Muscle of leg (tissue), 11 donors: ENCODE measurements around the gene NUDT21. TPM values are rescaled to one million over a fixed set of nuclear protein-coding genes. Genes with fewer than 3 reads are reported as not detected.
"Not testable (repeated sequence)": the region's sequence is repeated elsewhere in the genome, so short reads cannot be mapped to it uniquely, and the experiment has no call there.

Source experiments
- DNase-seq: peaks from one replicate; pipeline ENCODE4 v3.0.0; 2013
- H3K27ac ChIP-seq: one replicate; pipeline ENCODE4 v1.5.1; 2013; ENCODE audit warnings: mild to moderate bottlenecking, low read length, control low read depth
- H3K27me3 ChIP-seq: one replicate; pipeline ENCODE4 v1.6.1; 2013; ENCODE audit warnings: low read length; ENCODE audit not compliant: control insufficient read depth, insufficient read depth
- H3K36me3 ChIP-seq: one replicate; pipeline ENCODE4 v1.6.1; 2013; ENCODE audit warnings: low read length; ENCODE audit not compliant: control insufficient read depth, insufficient read depth
- H3K4me1 ChIP-seq: one replicate; pipeline ENCODE4 v1.6.1; 2013; ENCODE audit warnings: low read length; ENCODE audit not compliant: control insufficient read depth, insufficient read depth
- H3K4me3 ChIP-seq: one replicate; pipeline ENCODE4 v1.5.1; 2013; ENCODE audit warnings: low read length, control low read depth
- H3K9me3 ChIP-seq: replicated peaks from 2 replicates; pipeline ENCODE4 v1.6.1; 2013; ENCODE audit warnings: low read depth, low read length; ENCODE audit not compliant: control insufficient read depth
- WGBS: methylation state at CpG from one replicate; pipeline ENCODE4 v1.1.5; 2013; ENCODE audit warnings: missing lambda C conversion rate; ENCODE audit not compliant: insufficient coverage; 5-methylcytosine and 5-hydroxymethylcytosine counted together
- polyA plus RNA-seq, 8 donors: library from polyadenylated mRNA; unstranded; fragments of 120-200 nt; gene quantifications; one replicate each; pipeline versions ENCODE4 v1.2.1 to v1.2.3, GENCODE V29; 2013; ENCODE audit warnings: inconsistent platforms in 1 of 8, low replicate concordance in 1 of 8; ENCODE audit not compliant: insufficient read length in 8 of 8, insufficient read depth in 1 of 8
- total RNA-seq: library from RNA; stranded (reverse); fragments of 120-200 nt; gene quantifications from one replicate; pipeline ENCODE4 v1.2.4, GENCODE V29; 2013

NUDT21 gene
- total and polyA plus RNA-seq, 9 donors, result 47.3 to 77.1 (median 63.6) TPM

DNA sequence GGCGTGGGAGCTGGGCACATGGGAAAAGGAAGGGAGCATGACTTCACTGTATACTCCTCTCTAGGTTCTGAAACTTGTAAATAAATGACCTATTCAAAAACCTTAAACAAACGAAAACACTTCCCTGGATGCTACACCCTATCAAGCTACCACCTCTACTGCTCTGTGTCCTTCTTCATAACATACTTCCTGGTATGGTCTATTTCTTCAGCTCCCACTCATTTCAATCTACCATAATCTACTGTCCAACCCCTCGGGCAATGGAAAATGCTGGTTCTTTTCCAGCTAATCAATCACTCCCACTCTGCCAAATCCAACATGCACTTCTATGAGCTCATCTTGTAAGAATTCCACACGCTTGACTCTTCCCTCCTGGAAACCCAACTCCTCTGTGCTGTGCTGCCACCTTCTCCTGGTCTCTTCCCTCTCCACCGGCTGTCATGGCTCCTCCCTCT, 68.2 kb downstream of the NUDT21 start:
- Histone ChIP-seq H3K27ac (no peak overlapping the region), H3K4me3 (no peak overlapping the region), H3K36me3 (peaks cover 69% of the 10 kb centered on the region), H3K27me3 (no peaks in the 10 kb centered on the region), H3K4me1 (no peaks in the 10 kb centered on the region), H3K9me3 (peaks cover 9% of the 10 kb centered on the region)
- WGBS, result 78% methylated on average over 4 of the region's 5 CpGs
- DNase-seq, result no peak

DNA sequence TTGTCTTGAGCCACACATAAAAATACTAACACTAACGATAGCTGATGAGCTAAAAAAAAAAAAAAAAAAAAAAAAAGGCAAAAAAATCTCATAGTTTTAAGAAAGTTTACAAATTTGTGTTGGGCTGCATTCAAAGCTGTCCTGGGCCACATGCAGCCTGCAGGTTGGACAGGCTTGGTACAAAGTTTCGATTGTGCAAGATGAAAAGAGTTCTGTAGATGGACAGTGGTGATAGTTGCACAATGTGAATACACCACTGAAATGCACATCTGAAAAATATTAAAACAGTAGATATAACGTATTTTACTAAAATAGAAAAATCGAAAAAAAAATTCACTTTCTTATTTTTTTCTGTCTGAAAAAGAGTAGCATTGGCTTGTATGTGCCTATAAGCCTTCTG, 68.7 kb downstream of the NUDT21 start:
- Histone ChIP-seq H3K4me1 (no peaks in the 10 kb centered on the region), H3K9me3 (peaks cover 9% of the 10 kb centered on the region), H3K4me3 (no peak overlapping the region), H3K27me3 (no peaks in the 10 kb centered on the region), H3K36me3 (peaks cover 64% of the 10 kb centered on the region), H3K27ac (no peak overlapping the region)
- no CpG with 5 or more reads among the region's 4 CpGs for WGBS
- no peak for DNase-seq

DNA sequence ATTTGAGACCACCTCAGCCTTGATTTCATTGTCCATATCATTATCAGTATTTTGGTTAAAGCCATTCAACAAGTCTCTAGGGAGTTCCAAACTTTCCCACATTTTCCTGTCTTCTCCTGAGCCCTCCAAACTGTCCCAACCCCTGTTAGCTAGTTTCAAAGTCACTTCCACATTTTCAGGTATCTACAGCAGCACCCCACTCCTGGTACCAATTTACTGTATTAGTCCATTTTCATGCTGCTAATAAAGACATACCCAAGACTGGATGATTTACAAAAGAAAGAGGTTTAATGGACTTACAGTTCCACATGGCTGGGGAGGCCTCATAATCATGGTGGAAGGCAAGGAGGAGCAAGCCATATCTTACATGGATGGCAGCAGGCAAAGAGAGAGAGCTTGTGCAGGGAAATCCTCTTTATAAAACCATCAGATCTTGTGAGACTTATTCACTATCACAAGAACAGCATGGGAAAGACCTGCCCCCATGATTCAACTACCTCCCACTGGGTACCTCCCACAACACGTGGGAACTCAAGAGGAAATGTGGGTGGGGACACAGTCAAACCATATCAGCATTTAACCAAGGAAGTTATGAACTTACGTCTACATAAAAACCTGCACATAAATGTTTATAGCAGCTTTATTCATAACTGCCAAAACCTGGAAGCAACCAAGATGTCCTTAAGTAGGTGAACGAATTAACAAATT, 70.2 kb downstream of the NUDT21 start:
- H3K4me1 ChIP-seq, H3K27me3 ChIP-seq, H3K4me3 ChIP-seq, DNase-seq, H3K9me3 ChIP-seq, H3K27ac ChIP-seq: not testable (repeated sequence)
- H3K36me3 ChIP-seq, result peaks cover 57% of the 10 kb centered on the region
- no CpG with 5 or more reads among the region's 3 CpGs for WGBS

Other genes with a start within 250 kb of the NUDT21 start
- 49.1 TPM for gene AMFR, start 25.8 kb downstream of the NUDT21 start, total RNA-seq
- gene AMFR, start 25.8 kb downstream of the NUDT21 start, polyA plus RNA-seq, result 10 to 100 TPM; 36.6 to 70.4 (median 51.5) TPM
- gene OGFOD1, start 222 bp upstream of the NUDT21 start, total RNA-seq, result 39.3 TPM
- 10 to 100 TPM; 30.7 to 46.2 (median 37.8) TPM for gene OGFOD1, start 222 bp upstream of the NUDT21 start, polyA plus RNA-seq
- gene BBS2, start 68.7 kb upstream of the NUDT21 start, total RNA-seq, result 58.3 TPM
- 10 to 100 TPM; 27.9 to 42.7 (median 36.2) TPM for gene BBS2, start 68.7 kb upstream of the NUDT21 start, polyA plus RNA-seq
- gene MT4, start 113.7 kb upstream of the NUDT21 start, total RNA-seq, result not detected
- gene MT4, start 113.7 kb upstream of the NUDT21 start, polyA plus RNA-seq, result not detected
- gene MT3, start 138.2 kb upstream of the NUDT21 start, total RNA-seq, result 12.6 TPM
- gene MT3, start 138.2 kb upstream of the NUDT21 start, polyA plus RNA-seq, result 10 to 100 TPM in 3 of 8 donors, 1 to 10 TPM in 5; 3.9 to 15.8 (median 9.0) TPM
- gene MT2A, start 157.3 kb upstream of the NUDT21 start, total RNA-seq, result 9.9 TPM
- 10 to 100 TPM; 14.6 to 31.5 (median 25.5) TPM for gene MT2A, start 157.3 kb upstream of the NUDT21 start, polyA plus RNA-seq
- 29.0 TPM for gene MT1E, start 174.4 kb upstream of the NUDT21 start, total RNA-seq
- gene MT1E, start 174.4 kb upstream of the NUDT21 start, polyA plus RNA-seq, result 10 to 100 TPM in 5 of 8 donors, 1 to 10 TPM in 3; 7.4 to 18.6 (median 11.7) TPM
- gene MT1M, start 181.3 kb upstream of the NUDT21 start, total RNA-seq, result 2.4 TPM
- 1 to 10 TPM in 2 of 8 donors, under 1 TPM in 6; 0.34 to 1.2 (median 0.59) TPM for gene MT1M, start 181.3 kb upstream of the NUDT21 start, polyA plus RNA-seq
- 0.58 TPM for gene MT1A, start 187.3 kb upstream of the NUDT21 start, total RNA-seq
- under 1 TPM in 2 of 8 donors, not detected in 6; 0.41 to 0.55 TPM for gene MT1A, start 187.3 kb upstream of the NUDT21 start, polyA plus RNA-seq
- not detected for gene MT1B, start 200.6 kb upstream of the NUDT21 start, total RNA-seq
- under 1 TPM in 1 of 8 donors, not detected in 7; 0.64 TPM for gene MT1B, start 200.6 kb upstream of the NUDT21 start, polyA plus RNA-seq
- not detected for gene MT1F, start 206.6 kb upstream of the NUDT21 start, total RNA-seq
- 1 to 10 TPM in 6 of 8 donors, under 1 TPM in 2; 0.35 to 3.9 (median 1.3) TPM for gene MT1F, start 206.6 kb upstream of the NUDT21 start, polyA plus RNA-seq
- 1.2 TPM for gene MT1G, start 216.7 kb upstream of the NUDT21 start, total RNA-seq
- gene MT1G, start 216.7 kb upstream of the NUDT21 start, polyA plus RNA-seq, result 10 to 100 TPM in 2 of 8 donors, 1 to 10 TPM in 1, under 1 TPM in 3, not detected in 2; 0.42 to 21.4 (median 4.3) TPM
- gene MT1H, start 218.5 kb upstream of the NUDT21 start, total RNA-seq, result 0.40 TPM
- gene MT1H, start 218.5 kb upstream of the NUDT21 start, polyA plus RNA-seq, result 1 to 10 TPM in 3 of 8 donors, under 1 TPM in 1, not detected in 4; 0.47 to 8.7 (median 6.6) TPM
- 16.8 TPM for gene MT1X, start 231.1 kb upstream of the NUDT21 start, total RNA-seq
- gene MT1X, start 231.1 kb upstream of the NUDT21 start, polyA plus RNA-seq, result 10 to 100 TPM in 6 of 8 donors, 1 to 10 TPM in 2; 7.3 to 15.6 (median 11.0) TPM